ENCODE results near the gene TMEM256.

The TMEM256 gene

GRCh38 chr17:7435676-7436555 is 32.0 kb upstream of the TMEM256 start:
- peak; percentile 42 for DNase-seq

GRCh38 chr17:7432296-7432695 is 28.4 kb upstream of the TMEM256 start:
- in situ Hi-C loops (cut with HindIII; ENCODE audit: low pct_ligation_motif_present, low pct_unique_long_range_greater_than_20kb, low sequenced_read_pairs): no loop called here
- DNase-seq: no peak

More at GRCh38 chr17:7435676-7436555, 32.0 kb upstream of the TMEM256 start:
- in situ Hi-C loops (cut with HindIII; ENCODE audit: low pct_ligation_motif_present, low pct_unique_long_range_greater_than_20kb, low sequenced_read_pairs): no loop called here

- DNase-seq: no peak
These were observed 27.3 kb upstream of the TMEM256 start for GRCh38 chr17:7431231-7431630.

GRCh38 chr17:7429722-7430121 is 25.8 kb upstream of the TMEM256 start:
- in situ Hi-C loops (cut with HindIII; ENCODE audit: low pct_ligation_motif_present, low pct_unique_long_range_greater_than_20kb, low sequenced_read_pairs): no loop called here
- no peak for DNase-seq

More at GRCh38 chr17:7431231-7431630, 27.3 kb upstream of the TMEM256 start:
- in situ Hi-C loops (cut with HindIII; ENCODE audit: low pct_ligation_motif_present, low pct_unique_long_range_greater_than_20kb, low sequenced_read_pairs): no loop called here

GRCh38 chr17:7428557-7428956 is 24.7 kb upstream of the TMEM256 start, which contains the start of gene SPEM3:
Gene SPEM3, plus strand, starts transcription at chr17:7428857. Its CDS starts 46 bp downstream, at chr17:7428903.
- in situ Hi-C loops (cut with HindIII; ENCODE audit: low pct_ligation_motif_present, low pct_unique_long_range_greater_than_20kb, low sequenced_read_pairs): no loop called here
- no peak for DNase-seq

GRCh38 chr17:7427549-7427948 is 23.7 kb upstream of the TMEM256 start:
- no peak for DNase-seq
- in situ Hi-C loops (cut with HindIII; ENCODE audit: low pct_ligation_motif_present, low pct_unique_long_range_greater_than_20kb, low sequenced_read_pairs): no loop called here

GRCh38 chr17:7426896-7427489 is 23.1 kb upstream of the TMEM256 start:
- in situ Hi-C loops (cut with HindIII; ENCODE audit: low pct_ligation_motif_present, low pct_unique_long_range_greater_than_20kb, low sequenced_read_pairs): no loop called here
- no peak for DNase-seq

GRCh38 chr17:7426203-7426863 is 22.4 kb upstream of the TMEM256 start:
- in situ Hi-C loops (cut with HindIII; ENCODE audit: low pct_ligation_motif_present, low pct_unique_long_range_greater_than_20kb, low sequenced_read_pairs): no loop called here
- no peak for DNase-seq

GRCh38 chr17:7425756-7426155 is 21.9 kb upstream of the TMEM256 start:
- no peak for DNase-seq
- in situ Hi-C loops (cut with HindIII; ENCODE audit: low pct_ligation_motif_present, low pct_unique_long_range_greater_than_20kb, low sequenced_read_pairs): no loop called here

GRCh38 chr17:7425316-7425715 is 21.4 kb upstream of the TMEM256 start, which contains the start of gene SPEM2:
Gene SPEM2, plus strand, starts transcription at chr17:7425616. Its CDS starts 73 bp downstream, at chr17:7425689.
- in situ Hi-C loops (cut with HindIII; ENCODE audit: low pct_ligation_motif_present, low pct_unique_long_range_greater_than_20kb, low sequenced_read_pairs): no loop called here
- no peak for DNase-seq

GRCh38 chr17:7423679-7424078 is 19.8 kb upstream of the TMEM256 start:
- in situ Hi-C loops (cut with HindIII; ENCODE audit: low pct_ligation_motif_present, low pct_unique_long_range_greater_than_20kb, low sequenced_read_pairs): no loop called here
- DNase-seq: no peak

GRCh38 chr17:7421186-7421585 is 17.3 kb upstream of the TMEM256 start:
- in situ Hi-C loops (cut with HindIII; ENCODE audit: low pct_ligation_motif_present, low pct_unique_long_range_greater_than_20kb, low sequenced_read_pairs): no loop called here
- no peak for DNase-seq

GRCh38 chr17:7419819-7420610 is 16.1 kb upstream of the TMEM256 start, which contains the start of gene SPEM1:
Gene SPEM1, plus strand, starts transcription at chr17:7420324. Its CDS starts 61 bp downstream, at chr17:7420385.
- in situ Hi-C loops (cut with HindIII; ENCODE audit: low pct_ligation_motif_present, low pct_unique_long_range_greater_than_20kb, low sequenced_read_pairs): no loop called here
- DNase-seq: no peak

GRCh38 chr17:7418472-7419152 is 14.7 kb upstream of the TMEM256 start:
- DNase-seq: no peak
- in situ Hi-C loops (cut with HindIII; ENCODE audit: low pct_ligation_motif_present, low pct_unique_long_range_greater_than_20kb, low sequenced_read_pairs): no loop called here

- in situ Hi-C loops (cut with HindIII; ENCODE audit: low pct_ligation_motif_present, low pct_unique_long_range_greater_than_20kb, low sequenced_read_pairs): no loop called here
- no peak for DNase-seq
These were observed 13.3 kb upstream of the TMEM256 start for GRCh38 chr17:7417056-7417655.

- no peak for DNase-seq
- in situ Hi-C loops (cut with HindIII; ENCODE audit: low pct_ligation_motif_present, low pct_unique_long_range_greater_than_20kb, low sequenced_read_pairs): no loop called here
These were observed 12.4 kb upstream of the TMEM256 start for GRCh38 chr17:7416323-7416722.

GRCh38 chr17:7415784-7416183 is 11.9 kb upstream of the TMEM256 start:
- no peak for DNase-seq
- in situ Hi-C loops (cut with HindIII; ENCODE audit: low pct_ligation_motif_present, low pct_unique_long_range_greater_than_20kb, low sequenced_read_pairs): no loop called here
